NCI-H2227 (cell line): Measurements from ENCODE around the gene CEP83.

ENCODE experiments used
- DNase-seq: peaks from one replicate; lab custom pipeline; 2025; ENCODE audit not compliant: unreplicated experiment; lab: John Stamatoyannopoulos, UW

The CEP83 gene

GRCh38 chr12:94312378-94312777 is 147.3 kb downstream of the CEP83 start:
- DNase-seq: no peak

GRCh38 chr12:94309373-94309772 is 150.3 kb downstream of the CEP83 start:
- DNase-seq: no peak

DNA sequence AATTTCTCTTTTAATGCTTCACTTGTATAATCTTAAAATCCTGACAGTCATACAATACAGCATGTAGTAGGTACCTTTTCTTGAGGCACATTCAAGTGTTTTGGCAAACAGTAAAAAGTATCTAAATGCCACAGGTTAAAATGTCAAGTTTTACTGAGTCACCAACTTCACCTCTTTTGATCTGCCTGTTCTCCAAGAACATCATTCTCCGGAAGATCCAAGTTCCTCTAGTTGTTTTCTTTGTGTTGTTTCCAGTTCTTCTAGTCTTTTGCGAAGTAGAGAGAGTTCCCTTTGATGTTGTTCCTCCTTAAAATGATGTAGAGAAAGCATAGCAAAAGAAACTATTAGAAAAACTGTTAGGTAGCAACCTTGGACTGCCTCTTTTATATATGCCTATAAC is 151.1 kb downstream of the CEP83 start:
- DNase-seq: no peak

GRCh38 chr12:94305130-94305957 is 154.3 kb downstream of the CEP83 start:
- no peak for DNase-seq

DNA sequence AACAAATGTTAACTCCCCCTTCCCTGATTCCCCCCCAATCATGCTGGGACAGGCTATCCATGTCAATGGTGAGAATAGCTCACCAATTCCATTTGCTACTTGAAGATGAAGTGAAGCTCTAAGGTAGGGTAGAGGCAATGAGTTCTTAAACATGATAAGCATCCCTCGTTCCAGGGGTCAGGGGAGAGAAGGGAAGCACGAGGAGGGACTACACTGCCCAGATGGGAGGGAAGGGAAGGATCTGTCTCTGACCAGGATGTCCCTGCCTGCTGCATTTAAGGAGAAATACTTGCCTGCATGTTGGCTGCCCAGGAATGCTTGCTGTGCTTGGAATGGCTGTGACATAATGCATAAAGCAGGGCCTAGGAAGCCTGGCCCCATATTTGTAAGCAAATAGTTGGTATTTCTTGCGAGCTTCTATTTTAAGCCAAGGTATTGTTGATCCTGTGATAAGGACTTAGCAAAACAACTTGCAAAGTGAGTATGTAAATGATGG is 155.1 kb downstream of the CEP83 start:
- DNase-seq: no peak

DNA sequence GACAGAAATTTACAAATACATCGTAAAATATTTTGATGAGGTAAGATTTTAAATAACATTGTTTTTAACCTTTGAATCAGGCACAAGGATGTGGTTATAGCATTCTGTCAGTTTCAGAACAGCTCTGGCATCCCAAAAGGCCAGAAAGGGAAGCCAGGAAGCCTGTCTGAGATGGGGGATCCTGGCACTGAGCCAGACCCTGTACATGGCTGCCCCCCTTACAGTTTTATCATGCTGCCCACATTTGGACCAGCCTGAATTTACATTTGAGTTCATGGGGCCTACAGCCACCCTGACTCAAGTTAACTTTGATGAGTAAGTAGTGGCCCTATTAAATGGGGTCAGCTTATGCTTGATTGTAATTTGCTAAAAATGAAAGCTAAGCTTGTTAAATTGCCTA is 155.7 kb downstream of the CEP83 start:
- no peak for DNase-seq

- no peak for DNase-seq
Measured at GRCh38 chr12:94299846-94300245, 159.8 kb downstream of the CEP83 start.

- no peak for DNase-seq
Measured at GRCh38 chr12:94297876-94298505, 161.7 kb downstream of the CEP83 start.

- no peak for DNase-seq
Measured at GRCh38 chr12:94297096-94297699, 162.5 kb downstream of the CEP83 start.

DNA sequence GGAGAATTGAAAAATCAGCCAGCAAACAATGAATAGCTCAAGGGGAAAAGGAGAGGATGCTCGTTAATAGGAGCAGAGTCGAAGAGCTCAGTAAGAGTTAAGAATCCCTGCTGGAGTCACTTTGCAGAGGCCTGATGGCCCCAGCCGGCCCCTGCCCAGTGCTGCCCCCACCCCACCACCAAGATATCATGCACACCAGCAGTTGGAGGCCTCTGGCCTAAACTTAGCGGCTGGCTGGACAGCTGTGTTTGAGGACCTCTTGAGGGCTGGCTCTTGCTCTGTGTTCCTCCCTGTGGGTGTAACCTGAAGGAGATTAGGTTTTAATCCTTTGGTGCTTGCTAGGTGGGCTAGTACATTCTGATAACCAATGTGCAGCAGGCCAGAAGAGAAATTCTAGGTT is 169.3 kb downstream of the CEP83 start:
- DNase-seq: peak; percentile 42

DNA sequence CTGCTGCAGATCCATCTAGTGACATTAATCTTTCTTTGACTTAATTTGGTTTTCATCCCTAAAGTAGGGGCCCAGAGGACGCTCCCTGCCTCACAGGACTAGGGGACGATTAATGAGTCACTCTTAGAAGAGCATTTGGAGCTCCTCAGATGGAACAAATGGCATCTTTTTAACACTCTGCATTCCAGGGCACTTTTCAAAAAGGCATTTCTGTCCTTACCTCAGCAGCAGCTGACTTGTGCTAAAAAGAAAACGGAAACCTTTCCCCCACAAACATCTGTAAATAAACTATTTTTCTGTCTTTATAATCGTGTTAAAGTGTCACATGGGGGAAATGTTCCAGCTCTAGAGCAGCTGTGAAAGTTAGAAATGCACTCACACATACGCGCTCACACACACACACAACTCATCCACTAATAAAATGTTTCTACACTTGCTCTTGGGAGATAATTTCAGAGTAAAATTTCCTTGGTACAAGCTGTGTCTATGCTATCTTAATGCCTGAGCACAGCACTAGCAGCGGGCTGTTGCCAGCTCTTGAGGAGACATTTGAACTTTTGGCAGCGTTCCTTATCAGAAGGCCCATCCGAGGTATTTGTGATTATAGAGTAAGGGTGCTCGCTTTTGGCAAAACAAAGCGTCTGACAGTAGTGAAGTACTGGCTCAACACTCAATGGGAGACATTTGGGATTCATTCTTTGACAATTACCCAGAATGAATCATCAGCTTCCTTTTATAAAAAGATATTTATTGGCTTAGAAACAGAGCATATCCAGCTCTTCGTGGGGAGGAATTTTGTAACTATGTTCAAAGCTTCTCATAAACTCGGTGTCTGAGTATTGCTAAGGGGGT is 170.0 kb downstream of the CEP83 start:
- peak; percentile 51 for DNase-seq

GRCh38 chr12:94287245-94287628 is 172.4 kb downstream of the CEP83 start:
- DNase-seq: peak; percentile 68

DNA sequence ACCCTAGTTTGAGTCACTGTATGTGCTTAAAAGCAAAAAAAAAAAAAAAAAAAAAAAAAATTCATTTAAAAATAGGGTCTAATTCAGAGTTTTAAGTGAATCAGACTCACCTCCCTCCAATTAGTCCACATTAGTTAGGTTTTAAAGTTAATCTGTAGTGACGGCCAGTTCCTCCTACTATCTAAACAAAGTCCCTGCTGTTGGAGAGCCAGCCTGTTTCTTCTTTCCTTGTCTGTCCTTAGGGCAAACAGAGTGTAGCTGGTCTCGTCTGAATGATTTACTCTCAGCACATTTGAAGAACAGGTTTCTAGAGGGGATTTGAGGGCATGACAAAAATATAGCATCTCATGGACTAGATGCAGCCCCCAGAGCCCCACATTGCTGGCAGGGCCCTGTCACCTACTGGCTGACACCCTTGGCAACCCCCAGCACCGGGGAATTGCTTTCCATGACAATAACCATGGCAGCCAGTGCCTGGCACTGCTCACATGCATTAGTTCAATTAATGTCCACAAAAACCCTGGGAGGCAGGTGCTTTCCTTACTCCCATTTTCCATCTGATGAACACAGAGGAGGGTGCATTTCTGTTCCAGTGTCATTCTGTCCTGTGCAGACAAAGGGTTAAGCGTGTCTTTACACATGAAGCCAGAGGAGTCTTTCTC is 173.0 kb downstream of the CEP83 start:
- no peak for DNase-seq

DNA sequence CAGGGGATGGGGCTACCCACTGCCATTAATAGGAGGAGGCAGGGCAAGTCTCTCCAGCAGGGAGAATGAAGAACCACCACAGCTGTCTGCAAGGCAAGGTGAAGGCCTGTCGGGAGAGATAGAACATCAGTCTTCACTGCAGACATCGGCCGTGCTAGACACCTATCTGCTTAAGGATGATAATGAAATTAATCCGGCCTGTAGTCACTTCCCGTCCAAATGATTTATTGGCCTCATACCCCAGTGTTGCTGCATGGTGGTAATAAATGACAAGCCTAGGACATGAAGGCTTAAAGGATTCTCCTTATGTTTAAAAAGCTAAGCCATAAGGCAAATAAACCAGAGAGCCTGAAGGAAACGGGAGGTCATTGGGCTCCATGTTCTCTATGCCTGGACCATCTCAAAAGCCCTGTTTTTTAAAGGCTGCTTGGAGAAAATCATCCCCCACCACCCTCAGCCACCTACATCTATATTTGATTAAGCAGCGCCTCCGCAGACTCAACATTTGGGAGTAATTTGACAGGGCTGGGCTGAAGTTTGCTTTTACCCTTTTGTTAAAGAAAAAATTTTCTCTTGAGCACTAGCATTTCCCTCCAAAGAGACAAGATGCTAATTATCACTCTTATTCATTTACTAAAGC is 173.6 kb downstream of the CEP83 start:
- no peak for DNase-seq

- no peak for DNase-seq
Measured at GRCh38 chr12:94284859-94285258, 174.8 kb downstream of the CEP83 start.

DNA sequence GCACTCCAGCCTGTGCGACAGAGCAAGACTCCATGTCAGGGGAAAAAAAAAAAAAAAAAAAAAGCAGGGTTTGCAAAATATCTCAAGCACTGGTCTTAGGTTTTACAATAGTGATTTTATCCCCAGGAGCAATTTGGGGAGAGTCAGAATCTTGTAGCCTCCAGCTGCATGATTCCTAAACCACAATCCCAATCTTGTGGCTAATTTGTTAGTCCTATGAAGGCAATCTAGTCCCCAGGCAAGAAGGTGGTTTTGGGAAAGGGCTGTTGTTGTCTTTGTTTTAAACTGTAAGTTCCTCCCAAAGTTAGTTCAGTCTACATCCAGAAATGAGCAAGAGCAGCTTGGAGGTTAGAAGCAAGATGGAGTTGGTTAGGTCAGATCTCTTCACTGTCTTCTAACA is 175.6 kb downstream of the CEP83 start:
- no peak for DNase-seq

DNA sequence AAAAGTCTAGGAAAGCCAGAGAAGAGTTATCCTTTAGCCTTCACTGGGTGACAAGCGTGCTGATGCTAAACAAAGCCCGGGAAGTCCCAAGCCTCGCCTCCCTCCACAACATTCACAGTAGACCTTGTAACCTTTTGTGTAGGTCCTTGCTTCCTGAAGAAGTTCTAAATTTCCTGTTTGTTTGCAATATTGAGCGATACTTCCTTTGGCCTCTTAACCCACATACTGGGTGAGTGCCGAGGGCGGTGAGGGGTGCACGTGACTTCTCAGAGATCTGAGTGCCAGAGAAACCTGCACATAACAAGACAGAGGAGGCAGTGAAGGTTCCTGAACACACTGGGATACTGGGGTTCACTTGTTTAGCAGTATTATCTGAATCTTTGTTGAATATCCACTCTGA is 177.0 kb downstream of the CEP83 start:
- no peak for DNase-seq

DNA sequence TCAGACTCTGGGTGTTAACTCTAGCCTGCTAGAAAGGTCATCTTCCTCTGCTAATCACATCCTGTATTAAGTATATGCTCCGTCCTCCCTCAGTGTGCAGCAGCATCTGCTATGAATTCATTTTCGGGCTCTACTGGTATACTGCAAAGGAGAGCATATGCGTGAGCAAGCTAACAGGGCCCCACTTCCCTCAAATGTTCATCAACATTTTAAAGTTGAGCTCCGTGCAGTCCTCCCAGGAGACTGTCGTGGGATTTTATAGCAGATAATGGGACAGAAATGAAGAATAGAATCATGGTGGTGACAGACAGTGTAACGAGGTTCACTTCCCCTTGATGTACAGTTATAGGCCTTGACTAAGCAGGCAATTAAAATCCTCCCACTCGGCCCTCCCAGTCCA is 179.6 kb downstream of the CEP83 start:
- no peak for DNase-seq

DNA sequence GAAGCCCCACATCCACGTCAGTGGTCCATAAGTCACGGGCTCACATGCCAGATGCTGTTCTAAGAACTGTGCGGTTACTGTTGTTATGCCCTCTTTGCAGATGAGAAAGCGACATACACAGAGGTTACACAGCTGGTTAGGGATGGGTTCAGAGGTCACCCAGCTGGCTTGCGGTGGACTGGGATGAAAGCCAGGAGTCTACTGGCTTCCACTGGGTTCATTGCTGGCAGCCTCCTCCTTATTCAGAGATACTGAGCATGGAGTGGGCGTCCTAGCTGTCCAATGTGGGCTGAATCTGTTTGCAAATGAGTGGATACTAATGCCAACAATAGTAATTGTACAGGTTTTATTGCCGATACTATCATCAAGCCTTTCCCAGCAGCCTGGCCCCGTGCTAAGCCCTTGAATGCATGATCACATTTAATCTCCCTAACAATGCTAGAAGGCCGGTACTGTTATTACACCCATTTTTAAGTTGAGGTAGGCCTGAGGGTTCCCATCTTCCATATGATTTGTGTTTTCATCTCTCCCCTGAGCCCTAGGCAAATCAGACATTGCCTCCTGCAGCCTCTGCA is 182.2 kb downstream of the CEP83 start:
- no peak for DNase-seq

DNA sequence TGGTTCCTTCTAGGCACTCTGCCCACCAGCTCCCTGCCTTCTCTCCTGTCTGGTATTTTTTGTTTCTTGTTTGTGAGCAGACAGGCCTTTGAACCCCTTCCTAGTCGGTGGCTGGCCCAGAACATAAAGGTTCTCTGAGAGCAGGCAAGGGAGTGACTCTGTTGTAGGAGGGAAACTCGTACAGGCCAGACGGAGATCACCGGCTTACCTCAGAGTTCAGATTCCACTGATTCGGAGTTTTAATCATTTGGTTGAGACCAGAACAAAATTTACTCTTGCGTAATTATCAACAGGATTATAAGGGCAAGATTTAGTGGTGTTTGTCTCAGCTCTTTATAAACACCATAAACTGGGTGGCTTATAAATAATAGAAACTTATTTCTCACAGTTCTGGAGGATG is 182.9 kb downstream of the CEP83 start:
- no peak for DNase-seq
